ENCODE measurements around the gene HOXD8. TPM values are rescaled to one million over a fixed set of nuclear protein-coding genes. Genes with fewer than 3 reads are reported as not detected.

The HOXD8 gene
- total RNA-seq, 1 donor from 2014 or later: 0.58 TPM

- no peak for DNase-seq (ENCODE audit: low spot score in 2 of 2, unreplicated experiment in 2 of 2)
- no peak for TF ChIP-seq CTCF (IDR thresholded peaks at IDR 0.05; ENCODE audit: unreplicated experiment)
- Mint-ChIP-seq H3K4me1 (peaks cover 6% of the 10 kb centered on the region), H3K9me3 (no peaks in the 10 kb centered on the region), H3K36me3 (peaks cover 2% of the 10 kb centered on the region), H3K27me3 (ENCODE audit: low read depth) (peaks cover 99% of the 10 kb centered on the region), H3K4me3 (no peak overlapping the region), H3K27ac (no peak overlapping the region)
These were observed 20.6 kb downstream of the HOXD8 start for GRCh38 chr2:176149939-176150583.

DNA sequence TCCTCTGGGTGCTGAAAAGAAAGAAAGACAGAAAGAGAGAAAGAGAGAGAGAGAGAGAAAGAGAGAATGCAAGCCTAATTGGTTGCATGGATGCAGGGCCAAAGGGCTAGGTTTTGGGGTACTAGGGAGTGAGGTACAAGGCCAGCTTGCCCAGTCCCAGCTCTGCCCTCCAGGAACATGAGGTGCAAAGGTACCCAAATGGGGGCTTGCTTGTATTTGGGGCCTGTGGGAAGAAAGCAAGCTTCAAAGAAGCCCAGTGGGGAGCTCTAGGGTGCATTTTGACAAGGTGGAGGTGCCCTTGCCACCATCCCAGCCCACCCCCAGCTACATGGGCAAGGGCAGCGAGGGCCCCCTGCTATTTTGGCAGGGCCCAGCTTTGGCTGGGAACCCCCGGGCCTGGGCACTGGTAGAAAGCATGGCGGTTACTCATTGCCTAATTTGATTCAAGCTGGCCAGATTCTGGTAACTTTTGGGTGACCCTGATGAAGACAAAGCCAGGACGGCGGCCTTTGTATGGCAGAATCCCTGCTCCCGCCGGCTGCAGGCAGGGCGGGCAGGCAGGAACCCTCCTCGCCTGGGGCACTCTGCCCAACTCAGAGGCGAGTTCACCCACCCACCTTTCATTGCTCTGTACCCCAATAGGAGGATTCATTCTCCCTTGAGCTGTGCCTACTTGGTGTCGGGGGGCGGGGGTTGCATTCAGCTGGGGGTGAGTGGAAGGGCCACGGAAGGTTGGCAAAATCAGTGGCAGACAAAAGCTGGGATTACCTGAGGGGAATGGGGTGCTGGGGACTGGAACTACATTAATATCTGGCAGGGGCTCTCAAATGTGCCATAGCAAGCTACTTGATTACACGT is 21.3 kb downstream of the HOXD8 start:
- no peak for TF ChIP-seq CTCF (IDR thresholded peaks at IDR 0.05; ENCODE audit: unreplicated experiment)
- Mint-ChIP-seq H3K36me3 (peaks cover 2% of the 10 kb centered on the region), H3K4me3 (no peak overlapping the region), H3K27ac (no peak overlapping the region), H3K9me3 (no peaks in the 10 kb centered on the region), H3K27me3 (ENCODE audit: low read depth) (peaks cover 99% of the 10 kb centered on the region), H3K4me1 (peaks cover 6% of the 10 kb centered on the region)
- DNase-seq (ENCODE audit: low spot score in 2 of 2, unreplicated experiment in 2 of 2): no peak

DNA sequence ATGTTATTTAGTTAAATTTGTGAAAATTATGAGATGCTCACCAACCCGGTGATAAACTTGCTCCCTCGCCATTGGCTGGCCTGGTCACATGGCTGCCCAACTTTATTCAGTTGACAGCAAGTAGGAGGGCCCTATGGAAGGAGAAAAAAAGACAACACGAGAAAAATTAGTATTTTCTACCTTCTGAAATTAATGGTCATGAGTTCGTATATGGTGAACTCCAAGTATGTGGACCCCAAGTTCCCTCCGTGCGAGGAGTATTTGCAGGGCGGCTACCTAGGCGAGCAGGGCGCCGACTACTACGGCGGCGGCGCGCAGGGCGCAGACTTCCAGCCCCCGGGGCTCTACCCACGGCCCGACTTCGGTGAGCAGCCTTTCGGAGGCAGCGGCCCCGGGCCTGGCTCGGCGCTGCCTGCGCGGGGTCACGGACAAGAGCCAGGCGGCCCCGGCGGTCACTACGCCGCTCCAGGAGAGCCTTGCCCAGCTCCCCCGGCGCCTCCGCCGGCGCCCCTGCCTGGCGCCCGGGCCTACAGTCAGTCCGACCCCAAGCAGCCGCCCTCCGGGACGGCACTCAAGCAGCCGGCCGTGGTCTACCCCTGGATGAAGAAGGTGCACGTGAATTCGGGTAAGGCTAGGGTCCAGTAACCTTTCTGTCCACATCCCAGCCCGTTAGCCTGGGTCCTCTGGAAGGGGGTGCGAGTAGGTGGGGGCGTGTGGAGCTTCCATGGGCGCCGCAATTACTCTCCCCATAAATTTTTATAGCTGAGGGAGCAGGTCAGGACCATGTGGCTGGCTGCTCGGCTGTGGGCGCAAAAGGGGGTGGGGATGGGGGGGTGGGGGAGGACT is 22.2 kb downstream of the HOXD8 start, which contains the start of gene HOXD4:
Gene HOXD4 (plus strand): TSS at position 109 of the 846 bp plus-strand sequence. CDS start 84 bp downstream, at position 193.
- peaks cover 2% of the 10 kb centered on the region for H3K36me3 Mint-ChIP-seq
- no peak for DNase-seq (ENCODE audit: low spot score in 2 of 2, unreplicated experiment in 2 of 2)
- no peaks in the 10 kb centered on the region for H3K9me3 Mint-ChIP-seq
- TF ChIP-seq CTCF (IDR thresholded peaks at IDR 0.05; ENCODE audit: unreplicated experiment): no peak
- peak within 1 kb of the TSS; percentile 63 for H3K4me3 Mint-ChIP-seq
- H3K27me3 Mint-ChIP-seq (ENCODE audit: low read depth): peaks cover 99% of the 10 kb centered on the region
- peaks cover 6% of the 10 kb centered on the region for H3K4me1 Mint-ChIP-seq
- no peak within 1 kb of the TSS for H3K27ac Mint-ChIP-seq

DNA sequence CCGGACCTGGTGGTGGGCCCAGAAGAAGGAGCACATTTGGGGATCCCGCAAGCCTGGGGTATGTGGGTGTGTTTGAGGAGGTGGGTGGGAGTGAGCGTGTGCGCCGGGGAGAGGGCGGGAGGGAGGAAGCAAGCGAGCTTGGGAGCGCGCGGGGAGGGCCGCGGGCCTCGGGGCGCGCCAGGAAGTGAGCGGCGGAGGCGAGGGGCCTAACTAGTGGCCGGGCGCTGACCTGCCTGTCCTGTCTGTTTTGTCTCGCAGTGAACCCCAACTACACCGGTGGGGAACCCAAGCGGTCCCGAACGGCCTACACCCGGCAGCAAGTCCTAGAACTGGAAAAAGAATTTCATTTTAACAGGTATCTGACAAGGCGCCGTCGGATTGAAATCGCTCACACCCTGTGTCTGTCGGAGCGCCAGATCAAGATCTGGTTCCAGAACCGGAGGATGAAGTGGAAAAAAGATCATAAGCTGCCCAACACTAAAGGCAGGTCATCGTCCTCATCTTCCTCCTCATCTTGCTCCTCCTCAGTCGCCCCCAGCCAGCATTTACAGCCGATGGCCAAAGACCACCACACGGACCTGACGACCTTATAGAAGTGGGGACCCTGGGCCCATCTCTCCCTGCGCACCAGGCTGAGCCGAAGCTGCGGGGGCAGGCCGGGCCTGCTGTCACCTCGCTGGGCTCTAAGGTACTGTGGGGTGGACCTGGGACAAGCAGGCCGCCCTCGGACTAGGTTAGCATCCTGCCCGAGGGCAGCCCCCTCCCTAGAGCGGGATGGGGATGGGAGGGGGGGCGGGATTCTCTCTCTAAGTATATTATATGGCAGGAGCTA is 23.1 kb downstream of the HOXD8 start:
- Mint-ChIP-seq H3K9me3 (no peaks in the 10 kb centered on the region), H3K4me3 (peak overlapping the region; percentile 31), H3K27ac (no peak overlapping the region), H3K27me3 (ENCODE audit: low read depth) (peaks cover 97% of the 10 kb centered on the region), H3K36me3 (peaks cover 2% of the 10 kb centered on the region), H3K4me1 (peaks cover 9% of the 10 kb centered on the region)
- no peak for DNase-seq (ENCODE audit: low spot score in 2 of 2, unreplicated experiment in 2 of 2)
- no peak for TF ChIP-seq CTCF (IDR thresholded peaks at IDR 0.05; ENCODE audit: unreplicated experiment)

Measured in mesothelial cell of epicardium (in vitro differentiated cells).